Right atrium auricular region (tissue), 2 donors: ENCODE results near the gene LIN9. TPM values are rescaled to one million over a fixed set of nuclear protein-coding genes. Genes with fewer than 3 reads are reported as not detected.

Experiments used
- DNase-seq: peaks from one replicate; pipeline ENCODE4 v3.0.0-alpha.2; 2019; ENCODE audit warnings: low spot score
- H3K27ac ChIP-seq, 2 donors: fragments of 200-600 bp; sonication (generic); 1 replicate in 1 of 2; 2 replicates in 1 of 2; pipeline ENCODE4 v1.5.1; 2016 to 2019
- H3K27me3 ChIP-seq, 2 donors: fragments of 200-600 bp; sonication (generic); one replicate each; pipeline versions ENCODE4 v1.5.1 to v1.6.0; 2017 to 2019
- H3K36me3 ChIP-seq: fragments of 200-600 bp; sonication (generic); one replicate; pipeline ENCODE4 v1.5.1; 2016
- H3K4me1 ChIP-seq, 2 donors: fragments of 200-600 bp; sonication (generic); one replicate each; pipeline versions ENCODE4 v1.5.1 to v1.6.0; 2017 to 2019
- H3K4me3 ChIP-seq, 2 donors: fragments of 200-600 bp; sonication (generic); 1 replicate in 1 of 2; 2 replicates in 1 of 2; pipeline ENCODE4 v1.5.1; 2017 to 2019; ENCODE audit warnings: mild to moderate bottlenecking in 1 of 2, moderate library complexity in 1 of 2
- H3K9me3 ChIP-seq, 2 donors: fragments of 200-600 bp; sonication (generic); one replicate each; pipeline ENCODE4 v1.5.1; 2019
- CTCF ChIP-seq, 2 donors: fragments of 200-600 bp; sonication (generic); IDR thresholded peaks; one replicate each; pipeline ENCODE4 v1.5.1; 2019; ENCODE audit warnings: antibody characterized with exemption in 2 of 2
- total RNA-seq, 2 donors: library from RNA; depleted of rRNA; stranded (reverse); fragments of >200 nt; gene quantifications; one replicate each; pipeline ENCODE4 v1.1.0, GENCODE V29; 2016

LIN9 gene
- total RNA-seq, 2 donors from 2014 or later, result 2.9 to 11.0 TPM

- Histone ChIP-seq H3K36me3 (no peaks in the 10 kb centered on the region), H3K27ac (peak within 1 kb of the TSS; percentile 87 to 90), H3K27me3 (no peaks in the 10 kb centered on the region), H3K4me3 (peak within 1 kb of the TSS; percentile 92 to 94), H3K4me1 (peaks cover 0 to 35% of the 10 kb centered on the region in 2 donors), H3K9me3 (no peaks in the 10 kb centered on the region)
- no peak for TF ChIP-seq CTCF (IDR thresholded peaks at IDR 0.05)
- DNase-seq, result peak; percentile 87
Measured at GRCh38 chr1:226186124-226187018, 122.6 kb downstream of the LIN9 start, which contains the start of gene ACBD3. Gene ACBD3 (minus strand): TSS chr1:226186741. CDS start chr1:226186675, 66 bp downstream.

- no peaks in the 10 kb centered on the region for H3K36me3 ChIP-seq
- no peaks in the 10 kb centered on the region for H3K27me3 ChIP-seq
- H3K9me3 ChIP-seq, result no peaks in the 10 kb centered on the region
- H3K4me1 ChIP-seq, result peaks cover 0 to 42% of the 10 kb centered on the region in 2 donors
- peak overlapping the region; percentile 92 to 94 for H3K4me3 ChIP-seq
- no peak for DNase-seq
- H3K27ac ChIP-seq, result peak overlapping the region; percentile 87 to 90
- TF ChIP-seq CTCF (IDR thresholded peaks at IDR 0.05), result no peak
Measured at GRCh38 chr1:226185141-226186036, 123.6 kb downstream of the LIN9 start.

- TF ChIP-seq CTCF (IDR thresholded peaks at IDR 0.05), result peak in 1 of 2 donors; percentile 55
- Histone ChIP-seq H3K36me3 (no peaks in the 10 kb centered on the region), H3K27ac (peak overlapping the region in 1 of 2 donors; percentile 37), H3K27me3 (no peaks in the 10 kb centered on the region), H3K9me3 (no peaks in the 10 kb centered on the region), H3K4me3 (no peak overlapping the region), H3K4me1 (peaks cover 0 to 42% of the 10 kb centered on the region in 2 donors)
- DNase-seq, result peak; percentile 66
Measured at GRCh38 chr1:226181996-226182714, 126.8 kb downstream of the LIN9 start.

Other genes starting within 250 kb of the LIN9 start
- 100 to 1,000 TPM; 244 to 279 TPM for gene H3-3A, start 246.4 kb downstream of the LIN9 start, total RNA-seq
- gene ACBD3, start 122.4 kb downstream of the LIN9 start, total RNA-seq, result 10 to 100 TPM; 32.9 to 48.8 TPM
- not detected for gene MIXL1, start 85.5 kb downstream of the LIN9 start, total RNA-seq
- gene PARP1, start 98.9 kb upstream of the LIN9 start, total RNA-seq, result 10 to 100 TPM; 68.0 to 70.6 TPM
- gene STUM, start 239.6 kb upstream of the LIN9 start, total RNA-seq, result under 1 TPM; 0.43 to 0.70 TPM